Panc1 (cell line): ENCODE results near the gene SPRTN.

Source experiments
- TCF7L2 ChIP-seq: IDR thresholded peaks from 2 replicates; pipeline ENCODE4 v1.6.1; 2011; ENCODE audit warnings: mild to moderate bottlenecking, low read depth, low read length, inconsistent platforms
- TF ChIP-seq, protein P1 (sequence below): fragments of 450-650 bp; IDR thresholded peaks from 2 replicates; pipeline ENCODE4 v1.5.1; 2017; ENCODE audit warnings: mild to moderate bottlenecking

- TF ChIP-seq, protein P1, sequence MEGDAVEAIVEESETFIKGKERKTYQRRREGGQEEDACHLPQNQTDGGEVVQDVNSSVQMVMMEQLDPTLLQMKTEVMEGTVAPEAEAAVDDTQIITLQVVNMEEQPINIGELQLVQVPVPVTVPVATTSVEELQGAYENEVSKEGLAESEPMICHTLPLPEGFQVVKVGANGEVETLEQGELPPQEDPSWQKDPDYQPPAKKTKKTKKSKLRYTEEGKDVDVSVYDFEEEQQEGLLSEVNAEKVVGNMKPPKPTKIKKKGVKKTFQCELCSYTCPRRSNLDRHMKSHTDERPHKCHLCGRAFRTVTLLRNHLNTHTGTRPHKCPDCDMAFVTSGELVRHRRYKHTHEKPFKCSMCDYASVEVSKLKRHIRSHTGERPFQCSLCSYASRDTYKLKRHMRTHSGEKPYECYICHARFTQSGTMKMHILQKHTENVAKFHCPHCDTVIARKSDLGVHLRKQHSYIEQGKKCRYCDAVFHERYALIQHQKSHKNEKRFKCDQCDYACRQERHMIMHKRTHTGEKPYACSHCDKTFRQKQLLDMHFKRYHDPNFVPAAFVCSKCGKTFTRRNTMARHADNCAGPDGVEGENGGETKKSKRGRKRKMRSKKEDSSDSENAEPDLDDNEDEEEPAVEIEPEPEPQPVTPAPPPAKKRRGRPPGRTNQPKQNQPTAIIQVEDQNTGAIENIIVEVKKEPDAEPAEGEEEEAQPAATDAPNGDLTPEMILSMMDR = no peak
- no peak for TF ChIP-seq TCF7L2
Measured at GRCh38 chr1:231310391-231310934, 27.6 kb upstream of the SPRTN start.
